Measurements from ENCODE around the gene NKD1.

NKD1 gene

DNA sequence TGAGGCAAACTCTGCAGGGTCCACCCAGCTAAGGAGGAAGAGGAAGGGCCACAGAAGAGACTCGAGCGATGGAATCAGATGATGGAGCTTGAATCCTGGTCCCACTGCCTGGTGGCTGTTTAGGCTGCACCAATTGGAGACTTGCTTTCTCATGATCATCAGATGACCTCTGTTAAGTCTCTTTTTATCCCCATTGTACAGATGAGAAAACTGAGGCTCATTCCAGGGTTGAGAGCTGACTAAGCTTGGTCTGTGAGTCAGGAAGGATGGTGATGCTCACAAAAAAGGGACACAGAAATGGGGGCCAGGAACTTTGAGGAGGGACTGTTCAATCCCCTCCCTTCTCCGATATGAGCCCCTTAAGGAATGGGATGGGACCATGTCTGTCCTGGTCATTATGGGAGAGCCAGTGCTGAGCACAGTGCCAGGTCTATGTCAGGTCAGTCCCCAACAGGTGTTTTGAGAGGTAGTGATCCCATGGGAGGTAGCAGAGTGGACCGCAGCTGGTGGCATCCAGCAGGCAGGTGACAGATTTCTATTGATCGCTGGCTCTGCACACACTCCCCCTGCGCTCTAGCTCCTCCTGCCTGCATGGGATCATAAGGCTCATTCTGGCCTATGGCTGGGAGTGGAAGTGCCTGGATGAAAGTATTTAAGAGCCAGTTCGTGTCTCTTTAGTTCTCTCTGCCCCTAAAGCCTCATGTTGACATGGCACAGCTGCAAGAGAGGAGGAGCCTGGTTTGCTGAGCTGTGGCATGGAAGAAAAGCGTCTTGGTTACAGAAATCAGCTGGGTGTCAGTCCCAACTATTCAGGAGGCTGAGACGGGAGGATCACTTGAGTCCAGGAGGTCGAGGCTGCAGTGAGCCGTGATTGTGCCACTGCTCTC is 105.7 kb downstream of the NKD1 start:
- Histone ChIP-seq H3K9ac (ENCODE audit: low read length in 2 of 2) (no peak overlapping the region), H3K27ac (ENCODE audit: low read length) (no peak overlapping the region), H3K27me3 (ENCODE audit: control insufficient read depth in 1 of 2, insufficient read depth in 2 of 2, low read length in 2 of 2) (no peaks in the 10 kb centered on the region), H3K9me3 (ENCODE audit: control insufficient read depth in 2 of 2, low read length in 2 of 2) (no peaks in the 10 kb centered on the region), H3K36me3 (ENCODE audit: control insufficient read depth in 2 of 2, insufficient read depth in 2 of 2, low read length in 2 of 2) (peaks cover 0 to 3% of the 10 kb centered on the region in 2 donors), H3K4me3 (ENCODE audit: low read length in 2 of 2) (no peak overlapping the region), H3K4me1 (ENCODE audit: control insufficient read depth, insufficient read depth, low read length) (peaks cover 2% of the 10 kb centered on the region)

DNA sequence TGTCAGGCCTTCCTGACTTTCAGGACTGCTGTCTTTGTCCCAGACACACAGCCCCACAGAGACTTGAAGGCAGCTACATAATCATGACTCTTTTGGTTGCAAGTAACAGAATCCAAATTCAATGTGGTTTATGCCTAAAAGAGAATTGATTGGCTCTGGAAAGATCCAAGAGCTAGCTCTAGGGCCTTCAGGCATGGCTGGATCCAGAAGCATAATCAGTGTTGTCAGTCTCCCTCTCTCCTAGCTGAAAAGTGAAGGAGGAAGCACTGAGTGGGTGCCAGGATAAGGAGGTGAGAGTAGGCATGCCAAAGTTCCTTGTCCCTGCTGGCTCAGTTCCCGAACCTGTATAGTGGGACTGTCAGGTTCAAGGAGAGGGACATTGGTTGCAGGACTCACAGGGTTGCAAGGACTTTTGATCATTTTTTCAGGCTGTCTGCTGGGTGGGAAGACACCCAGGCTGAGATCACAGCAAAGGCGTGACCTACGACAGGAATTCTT is 107.4 kb downstream of the NKD1 start:
- Histone ChIP-seq H3K27me3 (ENCODE audit: control insufficient read depth in 1 of 2, insufficient read depth in 2 of 2, low read length in 2 of 2) (no peaks in the 10 kb centered on the region), H3K9me3 (ENCODE audit: control insufficient read depth in 2 of 2, low read length in 2 of 2) (no peaks in the 10 kb centered on the region), H3K27ac (ENCODE audit: low read length) (no peak overlapping the region), H3K36me3 (ENCODE audit: control insufficient read depth in 2 of 2, insufficient read depth in 2 of 2, low read length in 2 of 2) (no peaks in the 10 kb centered on the region), H3K4me1 (ENCODE audit: control insufficient read depth, insufficient read depth, low read length) (peaks cover 2% of the 10 kb centered on the region), H3K9ac (ENCODE audit: low read length in 2 of 2) (no peak overlapping the region), H3K4me3 (ENCODE audit: low read length in 2 of 2) (no peak overlapping the region)

GRCh38 chr16:50657241-50657640 is 109.0 kb downstream of the NKD1 start:
- H3K9ac ChIP-seq (ENCODE audit: low read length in 2 of 2) = no peak overlapping the region
- H3K27ac ChIP-seq (ENCODE audit: low read length) = no peak overlapping the region
- H3K36me3 ChIP-seq (ENCODE audit: control insufficient read depth in 2 of 2, insufficient read depth in 2 of 2, low read length in 2 of 2) = no peaks in the 10 kb centered on the region
- no peaks in the 10 kb centered on the region for H3K27me3 ChIP-seq (ENCODE audit: control insufficient read depth in 1 of 2, insufficient read depth in 2 of 2, low read length in 2 of 2)
- H3K4me1 ChIP-seq (ENCODE audit: control insufficient read depth, insufficient read depth, low read length) = no peaks in the 10 kb centered on the region
- no peaks in the 10 kb centered on the region for H3K9me3 ChIP-seq (ENCODE audit: control insufficient read depth in 2 of 2, low read length in 2 of 2)
- no peak overlapping the region for H3K4me3 ChIP-seq (ENCODE audit: low read length in 2 of 2)

GRCh38 chr16:50659806-50660205 is 111.6 kb downstream of the NKD1 start:
- no peak overlapping the region for H3K4me3 ChIP-seq (ENCODE audit: low read length in 2 of 2)
- no peaks in the 10 kb centered on the region for H3K27me3 ChIP-seq (ENCODE audit: control insufficient read depth in 1 of 2, insufficient read depth in 2 of 2, low read length in 2 of 2)
- no peak overlapping the region for H3K9ac ChIP-seq (ENCODE audit: low read length in 2 of 2)
- H3K9me3 ChIP-seq (ENCODE audit: control insufficient read depth in 2 of 2, low read length in 2 of 2) = no peaks in the 10 kb centered on the region
- H3K4me1 ChIP-seq (ENCODE audit: control insufficient read depth, insufficient read depth, low read length) = peaks cover 2% of the 10 kb centered on the region
- H3K36me3 ChIP-seq (ENCODE audit: control insufficient read depth in 2 of 2, insufficient read depth in 2 of 2, low read length in 2 of 2) = no peaks in the 10 kb centered on the region
- H3K27ac ChIP-seq (ENCODE audit: low read length) = no peak overlapping the region

DNA sequence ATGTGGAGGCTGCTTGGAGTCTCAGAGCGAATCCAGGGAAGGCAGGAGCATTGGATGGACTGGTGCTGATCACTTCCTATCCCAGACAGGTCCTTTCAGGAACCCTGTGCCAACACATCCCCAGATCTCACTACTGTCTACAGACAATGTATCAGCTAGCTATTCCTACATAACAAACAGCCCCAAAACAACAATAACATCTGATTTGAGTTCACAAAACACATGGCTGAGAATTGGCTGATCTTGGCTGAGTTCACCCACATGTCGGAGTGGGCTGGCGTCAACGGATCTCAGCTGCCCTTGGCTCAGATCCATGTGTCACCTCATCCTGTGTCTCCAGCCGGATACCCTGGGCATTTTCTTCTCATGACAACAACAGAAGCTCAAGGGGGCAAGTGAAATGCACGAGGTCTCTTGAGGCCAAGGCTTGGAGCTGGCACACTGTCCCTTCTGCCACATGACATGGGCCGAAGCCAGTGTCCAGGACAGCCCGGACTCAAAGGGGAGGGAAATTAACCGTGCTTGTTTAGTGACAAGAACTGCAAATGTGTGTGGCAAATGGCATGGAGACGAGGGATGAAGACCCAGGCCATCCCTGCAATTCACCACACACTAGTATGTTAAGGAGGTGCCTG is 114.2 kb downstream of the NKD1 start:
- H3K27me3 ChIP-seq (ENCODE audit: control insufficient read depth in 1 of 2, insufficient read depth in 2 of 2, low read length in 2 of 2) = no peaks in the 10 kb centered on the region
- H3K9me3 ChIP-seq (ENCODE audit: control insufficient read depth in 2 of 2, low read length in 2 of 2) = no peaks in the 10 kb centered on the region
- peaks cover 7% of the 10 kb centered on the region for H3K4me1 ChIP-seq (ENCODE audit: control insufficient read depth, insufficient read depth, low read length)
- H3K27ac ChIP-seq (ENCODE audit: low read length) = no peak overlapping the region
- no peak overlapping the region for H3K9ac ChIP-seq (ENCODE audit: low read length in 2 of 2)
- H3K4me3 ChIP-seq (ENCODE audit: low read length in 2 of 2) = no peak overlapping the region
- no peaks in the 10 kb centered on the region for H3K36me3 ChIP-seq (ENCODE audit: control insufficient read depth in 2 of 2, insufficient read depth in 2 of 2, low read length in 2 of 2)

DNA sequence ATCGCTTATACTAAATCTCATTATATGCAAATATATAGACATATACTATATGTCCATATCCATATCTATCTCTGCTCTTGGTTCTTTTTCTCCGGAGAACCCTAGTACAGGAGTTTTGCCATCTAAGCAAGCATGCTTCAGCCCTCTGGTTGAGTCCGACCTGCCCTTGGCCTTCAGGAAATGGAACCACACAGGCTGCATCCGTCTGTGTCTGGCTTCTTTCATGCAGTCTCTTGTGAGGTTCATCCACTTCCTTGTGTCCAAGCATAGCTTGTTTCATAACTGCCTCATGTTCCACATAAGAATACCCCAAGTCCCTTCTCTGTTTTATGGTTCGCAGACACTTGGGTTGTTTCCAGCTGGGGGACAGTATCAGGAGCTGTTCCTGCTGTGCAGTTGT is 116.1 kb downstream of the NKD1 start:
- H3K9ac ChIP-seq (ENCODE audit: low read length in 2 of 2) = no peak overlapping the region

GRCh38 chr16:50665128-50665878 is 117.1 kb downstream of the NKD1 start:
- peak overlapping the region; percentile 53 for H3K27ac ChIP-seq (ENCODE audit: low read length)
- no peaks in the 10 kb centered on the region for H3K27me3 ChIP-seq (ENCODE audit: control insufficient read depth in 1 of 2, insufficient read depth in 2 of 2, low read length in 2 of 2)
- no peaks in the 10 kb centered on the region for H3K9me3 ChIP-seq (ENCODE audit: control insufficient read depth in 2 of 2, low read length in 2 of 2)
- H3K4me1 ChIP-seq (ENCODE audit: control insufficient read depth, insufficient read depth, low read length) = peaks cover 14% of the 10 kb centered on the region
- H3K36me3 ChIP-seq (ENCODE audit: control insufficient read depth in 2 of 2, insufficient read depth in 2 of 2, low read length in 2 of 2) = no peaks in the 10 kb centered on the region
- H3K9ac ChIP-seq (ENCODE audit: low read length in 2 of 2) = peak overlapping the region; percentile 78 to 89
- peak overlapping the region; percentile 75 for H3K4me3 ChIP-seq (ENCODE audit: low read length in 2 of 2)

More for the DNA sequence above, 116.1 kb downstream of the NKD1 start:
- H3K9me3 ChIP-seq (ENCODE audit: control insufficient read depth in 2 of 2, low read length in 2 of 2) = no peaks in the 10 kb centered on the region
- H3K4me3 ChIP-seq (ENCODE audit: low read length in 2 of 2) = no peak overlapping the region
- H3K36me3 ChIP-seq (ENCODE audit: control insufficient read depth in 2 of 2, insufficient read depth in 2 of 2, low read length in 2 of 2) = no peaks in the 10 kb centered on the region
- peaks cover 14% of the 10 kb centered on the region for H3K4me1 ChIP-seq (ENCODE audit: control insufficient read depth, insufficient read depth, low read length)
- H3K27ac ChIP-seq (ENCODE audit: low read length) = no peak overlapping the region
- H3K27me3 ChIP-seq (ENCODE audit: control insufficient read depth in 1 of 2, insufficient read depth in 2 of 2, low read length in 2 of 2) = no peaks in the 10 kb centered on the region

DNA sequence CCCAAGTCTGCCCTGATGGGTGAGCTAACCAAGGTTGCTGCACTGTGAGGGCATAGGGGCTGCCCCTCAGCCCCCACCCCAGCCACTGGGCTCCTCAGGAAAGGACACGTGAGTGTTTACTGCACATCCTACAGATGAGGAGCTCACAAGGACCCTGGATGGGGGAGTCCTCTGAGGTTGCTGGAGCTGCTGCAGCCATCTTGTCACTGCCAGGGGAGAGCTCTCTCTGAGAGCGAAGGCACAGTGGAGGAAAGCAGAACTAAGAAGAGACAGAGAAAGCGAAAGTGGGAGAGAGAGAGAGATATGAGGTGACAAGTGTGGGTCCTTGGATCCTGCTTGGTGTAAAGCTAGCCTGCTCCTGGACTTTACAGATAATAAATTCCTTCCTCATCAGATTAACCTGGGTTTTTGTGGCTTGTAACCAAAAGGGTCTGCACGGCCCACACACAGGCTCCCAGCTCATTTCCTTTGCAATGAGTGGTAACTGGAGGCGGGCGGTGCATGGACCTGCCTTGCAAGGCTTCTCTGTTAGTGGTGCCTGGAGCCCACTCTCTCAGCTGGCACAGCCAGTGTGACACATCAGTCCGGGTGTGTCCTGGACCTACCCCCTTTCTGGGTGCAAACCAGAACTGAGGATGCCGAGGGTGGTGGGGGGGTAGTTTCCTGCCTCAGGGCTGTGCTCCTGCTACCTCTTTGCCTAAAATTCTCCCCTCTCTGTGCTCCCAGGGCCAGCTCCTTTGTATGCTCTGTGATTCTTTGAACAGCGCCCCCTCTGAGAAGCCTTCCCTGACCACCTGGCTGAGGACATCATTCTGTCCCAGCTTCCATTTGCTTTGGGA is 118.7 kb downstream of the NKD1 start:
- no peaks in the 10 kb centered on the region for H3K36me3 ChIP-seq (ENCODE audit: control insufficient read depth in 2 of 2, insufficient read depth in 2 of 2, low read length in 2 of 2)
- H3K9ac ChIP-seq (ENCODE audit: low read length in 2 of 2) = no peak overlapping the region
- H3K27ac ChIP-seq (ENCODE audit: low read length) = no peak overlapping the region
- H3K27me3 ChIP-seq (ENCODE audit: control insufficient read depth in 1 of 2, insufficient read depth in 2 of 2, low read length in 2 of 2) = no peaks in the 10 kb centered on the region
- H3K4me3 ChIP-seq (ENCODE audit: low read length in 2 of 2) = no peak overlapping the region
- peaks cover 2 to 3% of the 10 kb centered on the region in 2 donors for H3K9me3 ChIP-seq (ENCODE audit: control insufficient read depth in 2 of 2, low read length in 2 of 2)
- peaks cover 14% of the 10 kb centered on the region for H3K4me1 ChIP-seq (ENCODE audit: control insufficient read depth, insufficient read depth, low read length)

- Histone ChIP-seq H3K4me3 (ENCODE audit: low read length in 2 of 2) (no peak overlapping the region), H3K9me3 (ENCODE audit: control insufficient read depth in 2 of 2, low read length in 2 of 2) (peaks cover 6 to 10% of the 10 kb centered on the region in 2 donors), H3K9ac (ENCODE audit: low read length in 2 of 2) (no peak overlapping the region), H3K4me1 (ENCODE audit: control insufficient read depth, insufficient read depth, low read length) (peaks cover 14% of the 10 kb centered on the region), H3K36me3 (ENCODE audit: control insufficient read depth in 2 of 2, insufficient read depth in 2 of 2, low read length in 2 of 2) (no peaks in the 10 kb centered on the region), H3K27me3 (ENCODE audit: control insufficient read depth in 1 of 2, insufficient read depth in 2 of 2, low read length in 2 of 2) (no peaks in the 10 kb centered on the region), H3K27ac (ENCODE audit: low read length) (no peak overlapping the region)
These were observed 119.5 kb downstream of the NKD1 start for GRCh38 chr16:50667497-50668367.
